Measurements from ENCODE around the gene ALDH1A1. TPM values are rescaled to one million over a fixed set of nuclear protein-coding genes. Genes with fewer than 3 reads are reported as not detected.
A peak's percentile ranks its signal among the peaks of the same experiment; 100 is the strongest.

ALDH1A1 gene
- total and polyA plus RNA-seq, 2 of the 8 experiments (the other 6 are each of a cell fraction or from before 2014, with no cell fraction given): 0.50 to 0.82 TPM

DNA sequence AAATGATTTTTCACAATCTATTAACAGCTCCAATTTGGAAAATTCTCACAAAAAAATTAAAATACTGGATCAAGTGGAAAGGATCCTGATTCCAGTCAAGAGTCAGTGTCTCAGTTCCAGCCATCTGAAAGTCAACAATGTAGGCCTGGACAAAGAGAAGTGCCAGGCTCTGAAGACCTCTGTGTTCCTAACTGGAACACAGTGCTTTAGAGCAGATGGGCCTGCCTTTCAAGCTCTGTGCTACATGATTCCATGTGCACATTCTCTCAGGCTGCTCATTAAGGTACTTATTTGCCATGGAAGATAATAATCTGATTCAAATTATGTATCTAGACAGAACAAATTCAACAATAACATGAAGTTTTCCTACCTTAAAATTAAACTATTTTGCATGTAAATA lies 30.2 kb upstream of the ALDH1A1 start:
- no peak overlapping the region for H3K4me3 ChIP-seq (ENCODE audit: extremely low read depth in 1 of 4, insufficient read depth in 2 of 4, low read depth in 3 of 4, low read length in 4 of 4)
- H3K4me1 ChIP-seq (replicated peaks in 1 of 4; ENCODE audit: control insufficient read depth in 3 of 4, insufficient read depth in 4 of 4, low read length in 3 of 4): no peaks in the 10 kb centered on the region; a peak in 1 of 7 replicates
- DNase-seq (ENCODE audit: low read depth in 1 of 2, low spot score in 2 of 2): no peak
- no peaks in the 10 kb centered on the region for H3K79me1 ChIP-seq (ENCODE audit: low read depth, low read length)
- H3K14ac ChIP-seq (ENCODE audit: insufficient read length): no peak overlapping the region
- 0 out of 2 replicates have a peak overlapping the region, but pooled peaks have one; percentile 62 for H2AFZ ChIP-seq (ENCODE audit: low read length)
- no peaks in the 10 kb centered on the region for H3K9me3 ChIP-seq (ENCODE audit: insufficient read depth in 2 of 2, low read depth in 1 of 2, low read length in 1 of 2)
- H4K8ac ChIP-seq (ENCODE audit: extremely low read depth, insufficient read depth, low read length): no peak overlapping the region
- no peak overlapping the region; the same call in 1 of the 2 replicates for H2BK12ac ChIP-seq (ENCODE audit: low read depth, low read length)
- H2AK5ac ChIP-seq (ENCODE audit: low read depth, low read length): no peak overlapping the region
- no peak overlapping the region for H3K18ac ChIP-seq (ENCODE audit: extremely low read depth, low read length)
- H2BK20ac ChIP-seq (ENCODE audit: low read length): no peak overlapping the region
- FAIRE-seq: no peak
- H3K23ac ChIP-seq (ENCODE audit: insufficient read length): no peak overlapping the region
- H2BK15ac ChIP-seq (ENCODE audit: low read length): no peak overlapping the region
- H4K5ac ChIP-seq (ENCODE audit: insufficient read length, low read depth, low read length): no peak overlapping the region
- no peaks in the 10 kb centered on the region for H3K23me2 ChIP-seq (ENCODE audit: low read depth, low read length)
- H3K4ac ChIP-seq (replicated peaks; ENCODE audit: insufficient read length, low read depth, low read length): no peak overlapping the region
- H3K79me2 ChIP-seq (ENCODE audit: control insufficient read depth in 1 of 2, insufficient read depth in 2 of 2, low read length in 2 of 2): no peaks in the 10 kb centered on the region
- H4K20me1 ChIP-seq (replicated peaks in 1 of 2; ENCODE audit: control insufficient read depth in 1 of 2, insufficient read depth in 2 of 2, low read length in 2 of 2): no peaks in the 10 kb centered on the region
- H3K56ac ChIP-seq (replicated peaks; ENCODE audit: insufficient read length, low read depth, low read length): no peak overlapping the region
- no peak overlapping the region for H3K9ac ChIP-seq (replicated peaks in 1 of 4; ENCODE audit: extremely low read depth in 1 of 4, low read depth in 3 of 4, low read length in 3 of 4)
- no peak overlapping the region for H3K4me2 ChIP-seq (ENCODE audit: insufficient read depth in 1 of 2, low read depth in 2 of 2, low read length in 2 of 2)
- POLR2A ChIA-PET (ENCODE audit: partially characterized antibody): no interaction called here
- no peak overlapping the region for H4K91ac ChIP-seq (replicated peaks; ENCODE audit: insufficient read length, low read length)
- CTCF ChIA-PET (ENCODE audit: partially characterized antibody): no interaction called here
- no peaks in the 10 kb centered on the region for H3K27me3 ChIP-seq (replicated peaks in 1 of 4; ENCODE audit: control insufficient read depth in 3 of 4, extremely low read depth in 1 of 4, insufficient read depth in 3 of 4, low read length in 3 of 4)
- no peak overlapping the region for H2BK5ac ChIP-seq (ENCODE audit: low read depth, low read length)
- H3K36me3 ChIP-seq (ENCODE audit: control insufficient read depth in 2 of 4, insufficient read depth in 4 of 4, low read length in 3 of 4): no peaks in the 10 kb centered on the region
- H2BK120ac ChIP-seq (replicated peaks; ENCODE audit: low read depth, low read length): no peak overlapping the region
- no peak overlapping the region for H3K27ac ChIP-seq (ENCODE audit: low read depth, low read length)
- TF ChIP-seq NANOG (IDR thresholded peaks at IDR 0.05; ENCODE audit: insufficient read depth, low read depth, low read length, poor library complexity, severe bottlenecking): no peak
- no peak for TF ChIP-seq SP4 (IDR thresholded peaks at IDR 0.05; ENCODE audit: low read length)
- no peak for TF ChIP-seq SUZ12 (IDR thresholded peaks at IDR 0.05; ENCODE audit: low read length)
- no peak for TF ChIP-seq POLR2A (IDR thresholded peaks at IDR 0.05; ENCODE audit: control extremely low read depth in 1 of 2, low read depth in 2 of 2, low read length in 2 of 2)
- TF ChIP-seq GTF2F1 (IDR thresholded peaks at IDR 0.05; ENCODE audit: borderline replicate concordance, low read depth, low read length): no peak
- TF ChIP-seq SIX5 (IDR thresholded peaks at IDR 0.05; ENCODE audit: low read depth, low read length): no peak
- TF ChIP-seq BCL11A (IDR thresholded peaks at IDR 0.05; ENCODE audit: low read depth in 2 of 2, low read length in 2 of 2): no peak
- TF ChIP-seq NRF1 (IDR thresholded peaks at IDR 0.05; ENCODE audit: low read depth, low read length): no peak
- TF ChIP-seq SIN3A (conservative IDR thresholded peaks at IDR 0.05 in 1 of 2, IDR thresholded peaks at IDR 0.05 in 1 of 2; ENCODE audit: low read depth in 1 of 2, low read length in 2 of 2): no peak
- TF ChIP-seq, protein P1, sequence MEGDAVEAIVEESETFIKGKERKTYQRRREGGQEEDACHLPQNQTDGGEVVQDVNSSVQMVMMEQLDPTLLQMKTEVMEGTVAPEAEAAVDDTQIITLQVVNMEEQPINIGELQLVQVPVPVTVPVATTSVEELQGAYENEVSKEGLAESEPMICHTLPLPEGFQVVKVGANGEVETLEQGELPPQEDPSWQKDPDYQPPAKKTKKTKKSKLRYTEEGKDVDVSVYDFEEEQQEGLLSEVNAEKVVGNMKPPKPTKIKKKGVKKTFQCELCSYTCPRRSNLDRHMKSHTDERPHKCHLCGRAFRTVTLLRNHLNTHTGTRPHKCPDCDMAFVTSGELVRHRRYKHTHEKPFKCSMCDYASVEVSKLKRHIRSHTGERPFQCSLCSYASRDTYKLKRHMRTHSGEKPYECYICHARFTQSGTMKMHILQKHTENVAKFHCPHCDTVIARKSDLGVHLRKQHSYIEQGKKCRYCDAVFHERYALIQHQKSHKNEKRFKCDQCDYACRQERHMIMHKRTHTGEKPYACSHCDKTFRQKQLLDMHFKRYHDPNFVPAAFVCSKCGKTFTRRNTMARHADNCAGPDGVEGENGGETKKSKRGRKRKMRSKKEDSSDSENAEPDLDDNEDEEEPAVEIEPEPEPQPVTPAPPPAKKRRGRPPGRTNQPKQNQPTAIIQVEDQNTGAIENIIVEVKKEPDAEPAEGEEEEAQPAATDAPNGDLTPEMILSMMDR (IDR thresholded peaks at IDR 0.05; ENCODE audit: control extremely low read depth in 1 of 3, insufficient read depth in 1 of 3, low read depth in 1 of 3, low read length in 3 of 3): no peak
- TF ChIP-seq PHF8 (conservative IDR thresholded peaks at IDR 0.05; ENCODE audit: low read depth, low read length): no peak
- TF ChIP-seq, protein P2, sequence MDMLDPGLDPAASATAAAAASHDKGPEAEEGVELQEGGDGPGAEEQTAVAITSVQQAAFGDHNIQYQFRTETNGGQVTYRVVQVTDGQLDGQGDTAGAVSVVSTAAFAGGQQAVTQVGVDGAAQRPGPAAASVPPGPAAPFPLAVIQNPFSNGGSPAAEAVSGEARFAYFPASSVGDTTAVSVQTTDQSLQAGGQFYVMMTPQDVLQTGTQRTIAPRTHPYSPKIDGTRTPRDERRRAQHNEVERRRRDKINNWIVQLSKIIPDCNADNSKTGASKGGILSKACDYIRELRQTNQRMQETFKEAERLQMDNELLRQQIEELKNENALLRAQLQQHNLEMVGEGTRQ (IDR thresholded peaks at IDR 0.05; ENCODE audit: low read length): no peak

Measured in H1 (cell line).